ENCODE results near the gene CRTAC1. TPM values are rescaled to one million over a fixed set of nuclear protein-coding genes. Genes with fewer than 3 reads are reported as not detected.
A peak's percentile ranks its signal among the peaks of the same experiment; 100 is the strongest.

Gene CRTAC1
- total and polyA plus RNA-seq, 4 donors: 12.1 to 74.9 (median 50.3) TPM

DNA sequence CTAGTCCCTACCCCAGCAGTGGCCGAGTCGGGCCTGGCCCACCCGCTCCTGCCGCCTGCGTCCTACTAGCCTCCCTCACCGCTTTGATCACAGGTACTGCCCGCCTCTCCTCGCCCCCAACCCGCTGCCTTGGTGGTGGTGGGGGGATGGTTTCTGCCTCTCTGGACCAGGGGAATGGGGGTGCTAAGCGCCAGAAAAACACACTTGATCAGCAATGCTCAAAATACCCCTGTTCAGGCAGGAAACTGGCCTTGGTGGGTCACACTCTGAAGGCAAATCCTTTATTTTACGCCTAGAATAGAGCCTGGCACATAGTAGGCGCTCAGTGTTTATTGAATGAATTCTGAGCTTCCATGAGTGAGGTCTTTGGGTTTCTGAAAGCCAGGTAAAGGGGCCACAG lies 1.0 kb upstream of the CRTAC1 start:
- Histone ChIP-seq H3K9me3 (ENCODE audit: control insufficient read depth, insufficient read depth, low read length) (no peaks in the 10 kb centered on the region), H3K27me3 (ENCODE audit: control insufficient read depth, insufficient read depth, low read length) (peaks cover 39% of the 10 kb centered on the region), H3K4me3 (ENCODE audit: low read depth, low read length) (no peak overlapping the region), H3K36me3 (ENCODE audit: control insufficient read depth, insufficient read depth, low read length) (no peaks in the 10 kb centered on the region), H3K4me1 (ENCODE audit: control insufficient read depth, insufficient read depth, low read length) (peaks cover 26% of the 10 kb centered on the region), H3K27ac (ENCODE audit: low read depth, low read length) (no peak overlapping the region)
- WGBS (ENCODE audit: insufficient coverage): 23% methylated on average over 7 of the region's 12 CpGs
- peak in 1 of 6 donors; percentile 31 for DNase-seq (ENCODE audit: low read depth in 4 of 6, low spot score in 6 of 6)

GRCh38 chr10:98030991-98031431 lies 590 bp upstream of the CRTAC1 start:
- under 1% methylated on average over 45 of the region's 49 CpGs for WGBS (ENCODE audit: insufficient coverage)
- Histone ChIP-seq H3K27ac (ENCODE audit: low read depth, low read length) (no peak overlapping the region), H3K36me3 (ENCODE audit: control insufficient read depth, insufficient read depth, low read length) (no peaks in the 10 kb centered on the region), H3K27me3 (ENCODE audit: control insufficient read depth, insufficient read depth, low read length) (peaks cover 38% of the 10 kb centered on the region), H3K4me1 (ENCODE audit: control insufficient read depth, insufficient read depth, low read length) (peaks cover 28% of the 10 kb centered on the region), H3K4me3 (ENCODE audit: low read depth, low read length) (peak overlapping the region; percentile 33), H3K9me3 (ENCODE audit: control insufficient read depth, insufficient read depth, low read length) (no peaks in the 10 kb centered on the region)
- peak in 2 of 6 donors; percentile 65 to 79 for DNase-seq (ENCODE audit: low read depth in 4 of 6, low spot score in 6 of 6)

- Histone ChIP-seq H3K9me3 (ENCODE audit: control insufficient read depth, insufficient read depth, low read length) (no peaks in the 10 kb centered on the region), H3K4me3 (ENCODE audit: low read depth, low read length) (peak overlapping the region; percentile 38), H3K4me1 (ENCODE audit: control insufficient read depth, insufficient read depth, low read length) (peaks cover 34% of the 10 kb centered on the region), H3K27ac (ENCODE audit: low read depth, low read length) (no peak overlapping the region), H3K36me3 (ENCODE audit: control insufficient read depth, insufficient read depth, low read length) (no peaks in the 10 kb centered on the region), H3K27me3 (ENCODE audit: control insufficient read depth, insufficient read depth, low read length) (peaks cover 35% of the 10 kb centered on the region)
- WGBS (ENCODE audit: insufficient coverage): 3% methylated on average over 42 of the region's 44 CpGs
- peak in 2 of 6 donors; percentile 42 to 52 for DNase-seq (ENCODE audit: low read depth in 4 of 6, low spot score in 6 of 6)
Observed at GRCh38 chr10:98029149-98030092, 1.0 kb downstream of the CRTAC1 start.

DNA sequence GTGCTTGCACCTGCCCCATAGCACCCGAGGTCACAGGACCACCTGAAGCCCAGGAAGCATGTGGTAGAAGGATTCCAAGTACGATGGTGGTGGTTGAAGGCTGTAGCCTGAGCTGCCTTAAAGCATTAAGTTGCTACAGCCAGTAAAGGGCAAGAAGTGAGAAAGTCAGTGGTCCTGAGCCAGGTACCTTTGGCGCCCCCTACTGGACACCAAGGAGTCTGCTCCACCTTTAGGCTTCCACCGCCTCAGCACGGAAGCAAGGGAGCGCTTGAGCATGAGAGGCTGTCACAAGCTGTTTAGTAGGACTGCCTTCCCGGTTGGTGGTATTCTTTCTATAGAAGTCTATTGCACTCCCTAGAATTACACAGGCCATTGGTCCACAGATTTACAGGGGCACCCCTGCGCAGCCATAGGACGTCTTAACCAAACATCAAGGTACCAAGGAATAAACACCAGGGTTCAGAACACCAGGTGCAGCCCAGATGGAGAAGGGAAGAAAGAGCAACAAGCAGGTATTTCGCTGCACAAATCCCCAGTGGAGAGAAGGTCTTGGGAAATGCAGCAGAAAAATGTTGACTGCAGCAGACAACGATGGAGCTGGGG lies 2.2 kb downstream of the CRTAC1 start:
- peaks cover 34% of the 10 kb centered on the region for H3K4me1 ChIP-seq (ENCODE audit: control insufficient read depth, insufficient read depth, low read length)
- no peak overlapping the region for H3K4me3 ChIP-seq (ENCODE audit: low read depth, low read length)
- no peak overlapping the region for H3K27ac ChIP-seq (ENCODE audit: low read depth, low read length)
- WGBS (ENCODE audit: insufficient coverage): 31% methylated on average over 6 of the region's 11 CpGs
- DNase-seq (ENCODE audit: low read depth in 4 of 6, low spot score in 6 of 6): peak in 3 of 6 donors; percentile 57 to 92 (median 75)
- H3K9me3 ChIP-seq (ENCODE audit: control insufficient read depth, insufficient read depth, low read length): no peaks in the 10 kb centered on the region
- no peaks in the 10 kb centered on the region for H3K36me3 ChIP-seq (ENCODE audit: control insufficient read depth, insufficient read depth, low read length)
- peaks cover 30% of the 10 kb centered on the region for H3K27me3 ChIP-seq (ENCODE audit: control insufficient read depth, insufficient read depth, low read length)

GRCh38 chr10:98023024-98023423 lies 7.4 kb downstream of the CRTAC1 start:
- Histone ChIP-seq H3K4me3 (ENCODE audit: low read depth, low read length) (no peak overlapping the region), H3K27ac (ENCODE audit: low read depth, low read length) (no peak overlapping the region), H3K27me3 (ENCODE audit: control insufficient read depth, insufficient read depth, low read length) (peaks cover 4% of the 10 kb centered on the region), H3K9me3 (ENCODE audit: control insufficient read depth, insufficient read depth, low read length) (no peaks in the 10 kb centered on the region), H3K36me3 (ENCODE audit: control insufficient read depth, insufficient read depth, low read length) (no peaks in the 10 kb centered on the region), H3K4me1 (ENCODE audit: control insufficient read depth, insufficient read depth, low read length) (peaks cover 16% of the 10 kb centered on the region)
- 88% methylated on average over 4 of the region's 4 CpGs for WGBS (ENCODE audit: insufficient coverage)
- no peak for DNase-seq (ENCODE audit: low read depth in 4 of 6, low spot score in 6 of 6)

DNA sequence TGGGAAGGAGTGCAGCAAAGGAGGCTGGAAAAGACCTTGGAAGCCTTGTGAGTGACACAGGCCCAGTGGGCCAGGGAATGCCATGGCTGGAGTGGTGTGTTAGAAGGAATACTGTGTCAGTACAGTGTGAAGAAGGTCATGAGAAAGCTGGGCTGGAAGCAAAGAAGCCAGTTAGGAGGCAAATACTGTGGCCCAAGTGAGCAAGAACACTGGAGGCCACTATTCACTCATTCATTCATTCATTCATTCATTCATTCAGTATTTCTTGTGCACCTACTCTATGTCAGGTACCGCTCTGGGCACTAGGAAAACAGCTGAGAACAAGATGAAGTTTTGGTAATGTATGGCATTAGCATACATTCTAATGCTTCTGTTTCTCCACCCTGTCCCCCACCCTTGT lies 9.6 kb downstream of the CRTAC1 start:
- DNase-seq (ENCODE audit: low read depth in 4 of 6, low spot score in 6 of 6): no peak
- no CpG with 5 or more reads among the region's 1 CpG for WGBS (ENCODE audit: insufficient coverage)
- Histone ChIP-seq H3K4me3 (ENCODE audit: low read depth, low read length) (no peak overlapping the region), H3K27me3 (ENCODE audit: control insufficient read depth, insufficient read depth, low read length) (peaks cover 1% of the 10 kb centered on the region), H3K9me3 (ENCODE audit: control insufficient read depth, insufficient read depth, low read length) (no peaks in the 10 kb centered on the region), H3K4me1 (ENCODE audit: control insufficient read depth, insufficient read depth, low read length) (peaks cover 8% of the 10 kb centered on the region), H3K36me3 (ENCODE audit: control insufficient read depth, insufficient read depth, low read length) (no peaks in the 10 kb centered on the region), H3K27ac (ENCODE audit: low read depth, low read length) (no peak overlapping the region)

- H3K27me3 ChIP-seq (ENCODE audit: control insufficient read depth, insufficient read depth, low read length): no peaks in the 10 kb centered on the region
- no peak overlapping the region for H3K4me3 ChIP-seq (ENCODE audit: low read depth, low read length)
- no peak overlapping the region for H3K27ac ChIP-seq (ENCODE audit: low read depth, low read length)
- H3K36me3 ChIP-seq (ENCODE audit: control insufficient read depth, insufficient read depth, low read length): no peaks in the 10 kb centered on the region
- 92% methylated on average over 1 of the region's 3 CpGs for WGBS (ENCODE audit: insufficient coverage)
- no peak for DNase-seq (ENCODE audit: low read depth in 4 of 6, low spot score in 6 of 6)
- H3K9me3 ChIP-seq (ENCODE audit: control insufficient read depth, insufficient read depth, low read length): no peaks in the 10 kb centered on the region
- peaks cover 4% of the 10 kb centered on the region for H3K4me1 ChIP-seq (ENCODE audit: control insufficient read depth, insufficient read depth, low read length)
Observed at GRCh38 chr10:98020254-98020653, 10.2 kb downstream of the CRTAC1 start.

- WGBS (ENCODE audit: insufficient coverage): 72% methylated on average over 4 of the region's 4 CpGs
- no peaks in the 10 kb centered on the region for H3K9me3 ChIP-seq (ENCODE audit: control insufficient read depth, insufficient read depth, low read length)
- H3K4me1 ChIP-seq (ENCODE audit: control insufficient read depth, insufficient read depth, low read length): peaks cover 4% of the 10 kb centered on the region
- DNase-seq (ENCODE audit: low read depth in 4 of 6, low spot score in 6 of 6): no peak
- H3K36me3 ChIP-seq (ENCODE audit: control insufficient read depth, insufficient read depth, low read length): no peaks in the 10 kb centered on the region
- H3K27me3 ChIP-seq (ENCODE audit: control insufficient read depth, insufficient read depth, low read length): no peaks in the 10 kb centered on the region
- H3K27ac ChIP-seq (ENCODE audit: low read depth, low read length): no peak overlapping the region
- no peak overlapping the region for H3K4me3 ChIP-seq (ENCODE audit: low read depth, low read length)
Observed at GRCh38 chr10:98019784-98020183, 10.6 kb downstream of the CRTAC1 start.

- Histone ChIP-seq H3K9me3 (ENCODE audit: control insufficient read depth, insufficient read depth, low read length) (no peaks in the 10 kb centered on the region), H3K4me3 (ENCODE audit: low read depth, low read length) (no peak overlapping the region), H3K36me3 (ENCODE audit: control insufficient read depth, insufficient read depth, low read length) (no peaks in the 10 kb centered on the region), H3K4me1 (ENCODE audit: control insufficient read depth, insufficient read depth, low read length) (peaks cover 7% of the 10 kb centered on the region), H3K27ac (ENCODE audit: low read depth, low read length) (no peak overlapping the region), H3K27me3 (ENCODE audit: control insufficient read depth, insufficient read depth, low read length) (no peaks in the 10 kb centered on the region)
- 95% methylated on average over 7 of the region's 10 CpGs for WGBS (ENCODE audit: insufficient coverage)
- DNase-seq (ENCODE audit: low read depth in 4 of 6, low spot score in 6 of 6): no peak
Observed at GRCh38 chr10:98016772-98017475, 13.5 kb downstream of the CRTAC1 start.
